Endothelial cell of umbilical vein (primary cell): ENCODE data around the gene GJB3. TPM values are rescaled to one million over a fixed set of nuclear protein-coding genes. Genes with fewer than 3 reads are reported as not detected.

Experiments
- BruUV-seq: library from RNA; stranded (reverse); fragments of 400-500 nt; replicated peaks from 2 replicates; lab custom pipeline; 2021; lab: Mats Ljungman, UMichigan
- CTCF ChIA-PET: fragments of 300-600, 350-600 bp; sonication (Branson Sonifier 250); formaldehyde crosslinking; loops from one replicate; lab custom pipeline; 2021; ENCODE audit warnings: antibody characterized with exemption, inconsistent platforms; lab: Charles Lee
- POLR2A ChIA-PET: fragments of 300-600, 350-600 bp; sonication (Branson Sonifier 250); formaldehyde crosslinking; loops from one replicate; lab custom pipeline; 2021; ENCODE audit warnings: antibody characterized with exemption, inconsistent platforms; lab: Charles Lee
- DNase-seq: peaks from one replicate; pipeline ENCODE4 v3.0.0-alpha.2; 2011; ENCODE audit warnings: low read depth, low spot score
- FAIRE-seq: peaks from 2 replicates; lab custom pipeline; 2011; peaks lifted over from hg19 to GRCh38; lab: Jason Lieb, UNC
- H2AFZ ChIP-seq: 2 replicates; pipeline ENCODE4 v1.6.0; 2012; ENCODE audit warnings: low read depth, low read length, control low read depth, inconsistent platforms
- H3K27ac ChIP-seq: 2 replicates; pipeline ENCODE4 v1.5.1; 2011; ENCODE audit warnings: low read depth, mild to moderate bottlenecking, control low read depth, low read length, moderate library complexity; ENCODE audit not compliant: insufficient read depth
- H3K27me3 ChIP-seq, 2 experiments: 2 replicates each; pipeline versions ENCODE4 v1.6.0 to v1.6.1; 2011; ENCODE audit warnings: low read length in 2 of 2, mixed read lengths in 1 of 2; ENCODE audit not compliant: control insufficient read depth in 2 of 2, insufficient read depth in 2 of 2
- H3K36me3 ChIP-seq, 2 experiments: 2 replicates in 1 of 2; 3 replicates in 1 of 2; pipeline ENCODE4 v1.5.1; 2011; ENCODE audit warnings: low read length in 2 of 2, mild to moderate bottlenecking in 1 of 2, moderate library complexity in 1 of 2; ENCODE audit not compliant: control insufficient read depth in 2 of 2, insufficient read depth in 2 of 2; ENCODE audit errors: extremely low read depth in 1 of 2
- H3K4me1 ChIP-seq: 3 replicates; pipeline ENCODE4 v1.5.1; 2011; ENCODE audit warnings: mild to moderate bottlenecking, low read length; ENCODE audit not compliant: control insufficient read depth, insufficient read depth; ENCODE audit errors: extremely low read depth
- H3K4me2 ChIP-seq: 2 replicates; pipeline ENCODE4 v1.6.1; 2011; ENCODE audit warnings: low read length, control low read depth, mixed read lengths; ENCODE audit not compliant: insufficient read depth
- H3K4me3 ChIP-seq, 3 experiments: fragments of 200-600 bp in 1 of 3; sonication (generic), shearing (Covaris generic) in 1 of 3; replicated peaks in 1 of 3; 2 replicates each; pipeline ENCODE4 v1.5.1; 2011 to 2016; ENCODE audit warnings: control low read depth in 3 of 3, low read length in 3 of 3, mild to moderate bottlenecking in 2 of 3, inconsistent platforms in 1 of 3, low read depth in 1 of 3, moderate library complexity in 1 of 3; ENCODE audit not compliant: insufficient read depth in 1 of 3
- H3K79me2 ChIP-seq: 2 replicates; pipeline ENCODE4 v1.6.0; 2012; ENCODE audit warnings: low read length, inconsistent platforms; ENCODE audit not compliant: control insufficient read depth, insufficient read depth
- H3K9ac ChIP-seq: replicated peaks from 2 replicates; pipeline ENCODE3; 2011; ENCODE audit warnings: low read length, control low read depth; ENCODE audit not compliant: insufficient read depth; ENCODE audit errors: extremely low read depth
- H3K9me1 ChIP-seq: replicated peaks from 3 replicates; pipeline ENCODE4 v1.6.0; 2011; ENCODE audit warnings: mild to moderate bottlenecking, low read length; ENCODE audit not compliant: control insufficient read depth, insufficient read depth; ENCODE audit errors: extremely low read depth
- H3K9me3 ChIP-seq: replicated peaks from 2 replicates; pipeline ENCODE4 v1.5.1; 2012; ENCODE audit warnings: low read length, inconsistent platforms; ENCODE audit not compliant: control insufficient read depth, insufficient read depth
- H4K20me1 ChIP-seq: replicated peaks from 2 replicates; pipeline ENCODE3; 2011; ENCODE audit warnings: mild to moderate bottlenecking, low read length; ENCODE audit not compliant: control insufficient read depth, insufficient read depth; ENCODE audit errors: extremely low read depth
- EZH2 ChIP-seq: IDR thresholded peaks from 2 replicates; pipeline ENCODE4 v1.6.1; 2012; ENCODE audit warnings: borderline replicate concordance, low read depth, mild to moderate bottlenecking, moderate library complexity, low read length, inconsistent platforms; ENCODE audit not compliant: severe bottlenecking
- FOS ChIP-seq: IDR thresholded peaks from 2 replicates; pipeline ENCODE4 v1.6.1; 2011; ENCODE audit warnings: mild to moderate bottlenecking, low read length, moderate library complexity, borderline replicate concordance; ENCODE audit not compliant: insufficient read depth
- GATA2 ChIP-seq: IDR thresholded peaks from 2 replicates; pipeline ENCODE4 v1.7.0; 2011; ENCODE audit warnings: low read depth, mild to moderate bottlenecking, moderate library complexity, mixed read lengths, low read length; ENCODE audit not compliant: insufficient read length, insufficient read depth
- JUN ChIP-seq: IDR thresholded peaks from 2 replicates; pipeline ENCODE4 v1.6.1; 2011; ENCODE audit warnings: borderline replicate concordance, low read depth; ENCODE audit not compliant: insufficient read length, insufficient read depth
- MAX ChIP-seq: IDR thresholded peaks from 2 replicates; pipeline ENCODE4 v1.6.1; 2011; ENCODE audit not compliant: insufficient read depth, insufficient read length
- MYC ChIP-seq: IDR thresholded peaks from one replicate; pipeline ENCODE4 v1.6.1; 2011; ENCODE audit warnings: mild to moderate bottlenecking, low read depth, low read length
- POLR2A ChIP-seq: IDR thresholded peaks from 2 replicates; pipeline ENCODE4 v1.6.1; 2012; ENCODE audit warnings: low read depth, mild to moderate bottlenecking, control low read depth, low read length
- POLR2AphosphoS5 ChIP-seq: IDR thresholded peaks from 2 replicates; pipeline ENCODE4 v1.6.1; 2012; ENCODE audit warnings: low read depth, mild to moderate bottlenecking, control low read depth, low read length, moderate library complexity; ENCODE audit not compliant: insufficient read depth
- dilution Hi-C: fragments of 300-500 bp; cut with MboI; formaldehyde crosslinking; loops from one replicate; pipeline ENCODE4 v1.15.0; 2019; ENCODE audit warnings: low sequenced_read_pairs; ENCODE audit not compliant: extremely low pct_ligation_motif_present
- intact Hi-C: fragments of 100-400 bp; cut with micrococcal nuclease; formaldehyde crosslinking; loops from one replicate; pipeline ENCODE4 v1.10.0; 2022
- polyA plus RNA-seq, 4 experiments: library from polyadenylated mRNA; depleted of rRNA in 3 of 4; stranded (reverse) in 3 of 4; unstranded in 1 of 4; fragments of >200 nt; gene quantifications; 2 replicates each; pipeline versions ENCODE4 v1.2.1 to v1.2.3, GENCODE V29; 2011 to 2012; ENCODE audit warnings: missing spikeins in 1 of 4
- total RNA-seq: library from RNA; stranded (reverse); gene quantifications from 2 replicates; pipeline ENCODE4 v1.2.3, GENCODE V29; 2021
- TF ChIP-seq, protein P1 (sequence below), 2 donors: IDR thresholded peaks; 1 replicate in 1 of 2; 2 replicates in 1 of 2; pipeline ENCODE4 v1.5.1; 2011; ENCODE audit warnings: low read length in 2 of 2, mild to moderate bottlenecking in 2 of 2, moderate library complexity in 2 of 2, control low read depth in 1 of 2, inconsistent platforms in 1 of 2, low read depth in 1 of 2; ENCODE audit not compliant: insufficient read depth in 1 of 2; ENCODE audit errors: extremely low read depth in 1 of 2

GJB3 gene
- total and polyA plus RNA-seq, 2 donors (not counting 3 experiments of a cell fraction or from before 2014, with no cell fraction given), result not detected

- no peak within 1 kb of the TSS for H2AFZ ChIP-seq
- DNase-seq (peak; percentile 22), FAIRE-seq (no peak)
- H3K27me3 ChIP-seq, result peaks cover 34 to 36% of the 10 kb centered on the region in 2 experiments
- intact Hi-C loops (no loop called here), dilution Hi-C loops (no loop called here)
- no peaks in the 10 kb centered on the region for H4K20me1 ChIP-seq
- H3K9me1 ChIP-seq, result no peaks in the 10 kb centered on the region
- ChIA-PET CTCF (interaction anchor here (0.8 to 2.5 kb wide), 2 partner anchors 59 to 60 kb away, joined by 4 to 9 read pairs; no protein-coding TSS in a partner anchor), POLR2A (no interaction called here)
- peak within 1 kb of the TSS in 1 of 3 experiments; percentile 52 for H3K4me3 ChIP-seq
- H3K79me2 ChIP-seq, result no peaks in the 10 kb centered on the region
- BruUV-seq, result TSS peak; percentile 57
- H3K4me1 ChIP-seq, result no peaks in the 10 kb centered on the region
- H3K9ac ChIP-seq, result no peak within 1 kb of the TSS
- H3K27ac ChIP-seq, result no peak within 1 kb of the TSS
- H3K4me2 ChIP-seq, result no peak within 1 kb of the TSS
- H3K9me3 ChIP-seq, result no peaks in the 10 kb centered on the region
- TF ChIP-seq EZH2 (peak; percentile 82), JUN (no peak)
- H3K36me3 ChIP-seq, result peaks cover 0 to 15% of the 10 kb centered on the region in 2 experiments
These were observed 12.1 kb downstream of the GJB3 start, which contains the start of gene GJA4 for GRCh38 chr1:34792868-34793727. GJA4 (plus strand) TSS chr1:34792999; CDS start chr1:34794214, 1,215 bp downstream.

GRCh38 chr1:34794001-34794789 is 13.2 kb downstream of the GJB3 start:
- Histone ChIP-seq H3K27ac (no peak overlapping the region), H4K20me1 (no peaks in the 10 kb centered on the region), H3K4me1 (no peaks in the 10 kb centered on the region), H3K9me3 (no peaks in the 10 kb centered on the region), H2AFZ (no peak overlapping the region), H3K4me2 (no peak overlapping the region), H3K9ac (no peak overlapping the region), H3K4me3 (peak overlapping the region in 1 of 3 experiments; percentile 52), H3K36me3 (peaks cover 0 to 15% of the 10 kb centered on the region in 2 experiments), H3K9me1 (no peaks in the 10 kb centered on the region), H3K79me2 (no peaks in the 10 kb centered on the region), H3K27me3 (peaks cover 36% of the 10 kb centered on the region in 2 experiments)
- CTCF ChIA-PET, result interaction anchor here (0.8 kb wide), 1 partner anchor 58 kb away, joined by 4 read pairs; no protein-coding TSS in a partner anchor
- FAIRE-seq (no peak), DNase-seq (peak; percentile 19)
- POLR2A ChIA-PET, result no interaction called here
- no TSS peak for BruUV-seq
- dilution Hi-C loops, result no loop called here
- intact Hi-C loops, result no loop called here
- TF ChIP-seq MAX, result no peak
- TF ChIP-seq FOS, result no peak
- no peak for TF ChIP-seq EZH2
- TF ChIP-seq POLR2AphosphoS5, result no peak
- TF ChIP-seq JUN, result no peak
- TF ChIP-seq MYC, result no peak
- no peak for TF ChIP-seq POLR2A
- TF ChIP-seq GATA2, result no peak
- TF ChIP-seq, protein P1, sequence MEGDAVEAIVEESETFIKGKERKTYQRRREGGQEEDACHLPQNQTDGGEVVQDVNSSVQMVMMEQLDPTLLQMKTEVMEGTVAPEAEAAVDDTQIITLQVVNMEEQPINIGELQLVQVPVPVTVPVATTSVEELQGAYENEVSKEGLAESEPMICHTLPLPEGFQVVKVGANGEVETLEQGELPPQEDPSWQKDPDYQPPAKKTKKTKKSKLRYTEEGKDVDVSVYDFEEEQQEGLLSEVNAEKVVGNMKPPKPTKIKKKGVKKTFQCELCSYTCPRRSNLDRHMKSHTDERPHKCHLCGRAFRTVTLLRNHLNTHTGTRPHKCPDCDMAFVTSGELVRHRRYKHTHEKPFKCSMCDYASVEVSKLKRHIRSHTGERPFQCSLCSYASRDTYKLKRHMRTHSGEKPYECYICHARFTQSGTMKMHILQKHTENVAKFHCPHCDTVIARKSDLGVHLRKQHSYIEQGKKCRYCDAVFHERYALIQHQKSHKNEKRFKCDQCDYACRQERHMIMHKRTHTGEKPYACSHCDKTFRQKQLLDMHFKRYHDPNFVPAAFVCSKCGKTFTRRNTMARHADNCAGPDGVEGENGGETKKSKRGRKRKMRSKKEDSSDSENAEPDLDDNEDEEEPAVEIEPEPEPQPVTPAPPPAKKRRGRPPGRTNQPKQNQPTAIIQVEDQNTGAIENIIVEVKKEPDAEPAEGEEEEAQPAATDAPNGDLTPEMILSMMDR (IDR thresholded peaks at IDR 0.05; ENCODE audit: extremely low read depth in 1 of 2, insufficient read depth in 1 of 2, low read depth in 1 of 2, low read length in 2 of 2), result no peak
